H1 (cell line): ENCODE data around the gene CDK19. TPM values are rescaled to one million over a fixed set of nuclear protein-coding genes. Genes with fewer than 3 reads are reported as not detected.

ENCODE experiments used
- ATF2 ChIP-seq: IDR thresholded peaks from 2 replicates; pipeline ENCODE4 v1.6.1; 2012; ENCODE audit warnings: low read length, inconsistent platforms
- SAP30 ChIP-seq: fragments of 300-600 bp; sonication (generic); IDR thresholded peaks from 2 replicates; pipeline ENCODE4 v1.7.1; 2012; ENCODE audit warnings: low read length, moderate library complexity, mild to moderate bottlenecking, inconsistent platforms; ENCODE audit not compliant: insufficient read depth, insufficient replicate concordance
- polyA plus RNA-seq, 7 experiments: library from polyadenylated mRNA; depleted of rRNA in 3 of 7; stranded (reverse) in 5 of 7; unstranded in 2 of 7; fragments of >200 nt in 5 of 7; fragments of 200-250 nt in 2 of 7; gene quantifications; 1 replicate in 5 of 7; 2 replicates in 1 of 7; 4 replicates in 1 of 7; pipeline versions ENCODE4 v1.2.1 to v1.2.3, GENCODE V29; 2011 to 2013; ENCODE audit warnings: missing spikeins in 2 of 7, mixed read lengths in 2 of 7
- total RNA-seq: library from RNA; stranded (reverse); fragmentation: NEBNext Ultra II Directional; extraction: Animal tissue kit (Norgen Biotek cat#: 25700); gene quantifications from 2 replicates; pipeline ENCODE4 v1.2.1, GENCODE V29; 2021

CDK19 gene
- total and polyA plus RNA-seq, 2 of the 8 experiments (the other 6 are each of a cell fraction or from before 2014, with no cell fraction given) = 4.9 to 12.6 TPM

GRCh38 chr6:110633731-110634213 lies 181.5 kb downstream of the CDK19 start (continued):
- no peak for TF ChIP-seq ATF2
- no peak for TF ChIP-seq SAP30
